ENCODE results near the gene C17orf58.
"Not testable (repeated sequence)": the region's sequence is repeated elsewhere in the genome, so short reads cannot be mapped to it uniquely, and the experiment has no call there.

The C17orf58 gene

DNA sequence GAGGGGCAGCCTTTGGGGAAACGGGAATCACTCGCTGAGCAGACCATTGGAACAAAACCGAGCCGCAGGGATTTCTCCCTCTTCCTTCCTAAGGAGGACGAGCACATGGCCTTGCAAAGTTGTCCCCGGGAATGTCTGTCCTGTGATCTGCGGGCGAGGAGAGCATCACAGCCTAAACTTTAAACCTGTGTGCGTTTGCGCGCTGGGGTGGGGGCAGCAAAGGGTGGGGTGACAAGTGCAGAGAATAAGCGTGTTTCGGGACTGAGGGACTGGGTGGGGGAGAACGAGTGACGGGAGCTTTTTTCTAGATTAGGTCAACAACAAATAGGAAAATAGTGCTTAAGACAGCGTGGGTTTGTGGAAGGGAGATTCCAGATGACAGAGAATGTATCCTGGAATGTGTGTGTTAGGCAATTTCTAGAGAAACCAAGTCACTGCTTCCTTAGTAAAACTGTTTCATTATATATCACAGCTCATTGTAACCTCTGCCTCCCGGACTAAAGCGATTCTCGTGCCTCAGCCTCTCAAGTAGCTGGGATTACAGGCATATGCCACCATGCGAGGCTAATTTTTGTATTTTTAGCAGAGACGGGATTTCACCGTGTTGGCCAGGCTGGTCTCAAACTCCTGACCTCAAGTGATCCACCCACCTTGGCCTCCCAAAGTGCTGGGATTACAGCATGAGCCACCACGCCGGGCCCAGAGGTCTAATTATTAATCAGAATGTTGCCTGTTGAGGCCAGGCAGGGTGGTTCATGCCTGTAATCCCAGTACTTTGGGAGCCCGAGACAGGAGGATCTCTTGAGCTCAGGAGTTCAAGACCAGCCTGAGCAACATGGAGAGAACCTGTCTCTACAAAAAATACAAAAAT, at the start of gene C17orf58:
TSS of gene C17orf58 (minus strand) at position 169 of the 871 bp plus-strand sequence. CDS start 271 bp downstream, outside the sequence.
- not testable (repeated sequence) for DNase-seq (ENCODE audit: low read depth, low spot score)

GRCh38 chr17:68036304-68037147, 40.3 kb upstream of the C17orf58 start:
- DNase-seq (ENCODE audit: low read depth, low spot score): no peak

GRCh38 chr17:68035523-68036303, 39.4 kb upstream of the C17orf58 start, which contains the start of gene KPNA2:
Gene KPNA2, plus strand, starts transcription at chr17:68035735. Its CDS starts 1,398 bp downstream, at chr17:68037133.
- DNase-seq (ENCODE audit: low read depth, low spot score): peak; percentile 72

DNA sequence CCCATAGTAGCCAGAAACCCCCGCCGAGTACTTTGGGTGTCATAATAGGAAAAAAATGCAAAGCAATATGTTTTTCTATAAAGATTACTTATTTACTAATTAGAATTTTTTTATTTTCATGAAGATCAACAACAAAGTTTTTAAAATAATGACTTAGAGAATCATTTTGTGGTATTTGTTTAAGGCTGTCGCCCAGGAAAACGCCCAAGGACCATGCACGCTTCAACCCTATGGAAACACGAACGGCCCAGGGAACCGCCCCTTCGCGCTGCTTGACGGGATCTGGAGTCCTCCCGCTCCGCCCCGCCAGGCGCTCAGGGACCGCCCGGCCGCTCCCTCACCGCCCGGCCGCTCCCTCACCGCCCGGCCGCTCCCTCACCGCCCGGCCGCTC, 38.9 kb upstream of the C17orf58 start:
- peak; percentile 79 for DNase-seq (ENCODE audit: low read depth, low spot score)

- no peak for DNase-seq (ENCODE audit: low read depth, low spot score)
Observed at GRCh38 chr17:68034452-68034776, 38.1 kb upstream of the C17orf58 start.

GRCh38 chr17:68033636-68034451, 37.6 kb upstream of the C17orf58 start:
- no peak for DNase-seq (ENCODE audit: low read depth, low spot score)

DNA sequence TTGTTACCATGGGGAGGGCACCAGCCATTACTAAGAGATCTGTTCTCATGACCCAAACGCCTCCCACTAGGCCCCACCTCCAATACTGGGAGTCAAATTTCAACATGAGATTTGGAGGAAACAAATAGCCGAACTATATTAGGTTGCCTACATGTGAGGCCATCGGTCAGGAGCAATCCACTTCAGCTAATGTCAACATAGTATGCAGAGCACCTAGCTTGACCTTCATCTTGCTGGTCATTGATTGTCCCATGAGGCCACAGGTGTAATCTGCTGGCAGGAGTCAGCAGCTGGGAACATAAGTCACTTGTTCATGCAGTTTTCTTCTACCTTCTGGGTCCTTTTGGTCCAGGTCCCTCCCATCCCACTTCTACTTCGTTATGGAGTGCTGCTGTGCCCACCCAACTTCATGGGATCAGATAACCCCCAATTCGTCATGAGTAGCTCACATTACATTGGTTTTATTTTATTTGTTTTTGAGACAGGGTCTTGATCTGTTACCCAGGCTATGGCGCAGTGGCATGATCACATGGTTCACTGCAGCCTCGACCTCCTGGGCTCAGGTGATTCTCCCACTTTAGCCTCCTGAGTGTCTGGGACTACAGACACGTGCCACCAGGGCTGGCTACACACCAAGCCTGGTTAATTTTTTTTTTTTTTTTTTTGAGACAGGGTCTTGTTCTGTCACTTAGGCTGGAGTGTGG, 33.4 kb upstream of the C17orf58 start:
- DNase-seq (ENCODE audit: low read depth, low spot score): no peak

DNA sequence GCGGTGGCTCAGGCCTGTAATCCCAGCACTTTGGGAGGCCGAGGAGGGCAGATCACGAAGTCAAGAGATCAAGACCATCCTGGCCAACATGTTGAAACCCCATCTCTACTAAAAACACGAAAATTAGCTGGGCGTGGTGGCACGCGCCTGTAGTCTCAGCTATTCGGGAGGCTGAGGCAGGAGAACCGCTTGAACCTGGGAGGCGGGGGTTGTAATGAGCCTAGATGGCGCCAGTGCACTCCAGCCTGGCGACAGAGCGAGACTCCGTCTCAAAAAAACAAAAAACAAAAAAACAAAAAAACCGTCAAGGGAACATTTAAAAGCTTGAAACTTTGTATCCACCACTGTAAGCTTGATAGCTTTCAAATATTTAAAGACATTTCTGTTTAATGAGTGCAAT, 26.3 kb upstream of the C17orf58 start:
- DNase-seq (ENCODE audit: low read depth, low spot score): not testable (repeated sequence)

DNA sequence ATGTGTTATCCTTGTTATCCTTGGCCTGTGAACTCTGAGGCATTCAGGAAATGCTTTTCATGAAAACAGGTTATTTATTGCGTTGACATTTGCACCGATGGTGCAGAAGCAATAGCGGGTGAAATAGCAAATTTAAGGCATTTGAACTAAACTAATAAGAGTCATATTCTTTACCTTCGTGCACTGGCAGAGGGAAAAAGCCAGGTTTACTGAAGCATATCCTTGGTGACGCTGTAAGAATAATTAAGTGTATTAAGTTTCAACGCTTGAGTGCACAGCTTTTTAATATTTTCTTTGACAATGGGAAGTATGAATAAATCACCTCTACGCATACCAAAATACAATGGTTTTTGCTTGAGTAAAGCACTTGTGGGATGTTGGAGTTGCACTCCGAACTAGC, 25.7 kb upstream of the C17orf58 start:
- DNase-seq (ENCODE audit: low read depth, low spot score): no peak

DNA sequence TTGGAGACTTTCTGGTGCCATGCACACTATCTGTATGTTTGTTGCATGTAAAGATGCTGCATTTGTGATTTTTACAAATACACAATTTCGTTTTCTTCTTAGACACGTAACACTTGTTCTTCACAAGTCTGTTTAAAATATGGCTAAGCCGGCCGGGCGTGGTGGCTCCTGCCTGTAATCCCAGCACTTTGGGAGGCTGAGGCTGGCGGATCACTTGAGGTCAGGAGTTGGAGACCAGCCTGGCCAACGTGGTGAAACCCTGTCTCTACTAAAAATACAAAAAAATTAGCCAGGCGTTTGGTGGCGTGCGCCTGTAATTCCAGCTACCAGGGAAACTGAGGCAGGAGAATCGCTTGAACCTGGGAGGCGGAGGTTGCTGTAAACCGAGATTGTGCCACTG, 24.5 kb upstream of the C17orf58 start:
- not testable (repeated sequence) for DNase-seq (ENCODE audit: low read depth, low spot score)

DNA sequence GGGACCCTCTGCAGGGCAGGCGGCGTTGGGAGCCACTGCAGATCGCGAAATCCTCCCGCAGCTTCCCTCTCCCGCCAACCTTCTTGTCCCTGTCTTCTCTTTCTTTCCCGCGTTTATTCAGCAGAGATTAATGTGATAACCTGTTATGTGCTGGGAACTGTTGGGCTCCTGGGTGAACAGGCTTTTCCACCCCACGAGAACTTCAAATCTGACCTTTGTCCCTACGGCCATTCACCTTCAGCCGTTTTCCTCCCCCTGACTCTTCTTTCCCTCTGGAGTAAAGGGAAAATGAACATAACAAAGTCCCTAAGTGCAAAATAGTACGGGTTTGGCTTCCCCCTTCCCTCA, 24.1 kb upstream of the C17orf58 start:
- DNase-seq (ENCODE audit: low read depth, low spot score): no peak

GRCh38 chr17:68019675-68020408, 23.6 kb upstream of the C17orf58 start:
- DNase-seq (ENCODE audit: low read depth, low spot score): peak; percentile 95

DNA sequence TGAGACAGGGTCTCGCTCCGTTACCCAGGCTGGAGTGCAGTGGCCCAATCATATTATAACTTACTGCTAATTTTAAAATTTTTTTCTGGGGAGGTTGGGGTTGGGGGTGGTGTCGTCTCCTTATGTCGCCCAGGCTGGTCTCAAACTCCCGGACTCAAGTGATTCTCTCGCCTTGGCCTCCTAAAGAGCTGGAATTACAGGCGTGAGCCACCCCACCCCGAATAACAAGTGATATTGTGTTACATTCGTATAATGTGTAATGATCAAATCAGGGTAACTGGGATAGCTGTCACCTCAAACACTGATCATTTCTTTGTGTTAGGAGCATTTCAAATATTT, 23.0 kb upstream of the C17orf58 start:
- no peak for DNase-seq (ENCODE audit: low read depth, low spot score)

- DNase-seq (ENCODE audit: low read depth, low spot score): not testable (repeated sequence)
Observed at GRCh38 chr17:68018493-68018892, 22.2 kb upstream of the C17orf58 start.

DNA sequence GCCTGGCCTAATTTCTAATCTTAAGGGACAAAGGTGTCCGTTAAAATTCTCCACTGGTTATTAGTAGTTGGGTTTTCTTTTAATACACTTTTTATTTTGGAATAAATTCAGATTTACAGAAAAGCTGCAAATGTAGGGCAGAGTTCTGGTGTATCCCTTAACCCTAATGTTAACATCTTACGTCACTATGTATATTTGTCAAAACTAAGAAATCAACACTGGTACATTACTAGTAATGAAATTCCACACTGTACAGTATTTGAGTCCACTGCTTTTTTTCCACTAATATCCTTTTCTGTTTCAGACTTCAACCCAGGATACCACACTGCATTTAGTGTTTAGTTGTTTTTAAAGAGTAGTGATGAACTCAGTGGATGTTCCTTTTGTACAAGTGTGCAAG, 20.6 kb upstream of the C17orf58 start:
- DNase-seq (ENCODE audit: low read depth, low spot score): no peak

- DNase-seq (ENCODE audit: low read depth, low spot score): no peak
Observed at GRCh38 chr17:68015081-68015723, 18.9 kb upstream of the C17orf58 start.

- DNase-seq (ENCODE audit: low read depth, low spot score): no peak
Observed at GRCh38 chr17:68013385-68013784, 17.1 kb upstream of the C17orf58 start.

DNA sequence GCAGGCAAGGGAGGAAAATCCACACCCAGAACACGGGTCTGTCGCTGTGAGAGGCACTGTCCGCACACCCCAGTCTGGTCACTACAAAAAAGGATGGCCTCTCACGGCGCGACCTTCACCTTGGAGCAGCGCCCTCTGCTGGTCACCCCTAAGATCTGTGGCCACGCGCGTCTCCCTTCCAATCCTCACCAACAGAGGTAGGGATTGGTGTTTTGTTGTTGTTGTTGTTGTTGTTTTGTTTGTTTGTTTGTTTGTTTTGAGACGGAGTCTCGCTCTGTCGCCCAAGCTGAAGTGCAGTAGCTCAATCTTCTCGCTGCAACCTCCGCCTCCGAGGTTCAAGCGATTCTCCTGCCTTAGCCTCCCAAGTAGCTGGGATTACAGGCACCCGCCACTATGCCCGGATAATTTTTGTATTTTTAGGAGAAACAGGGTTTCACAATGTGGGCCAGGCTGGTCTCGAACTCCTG, 15.0 kb upstream of the C17orf58 start:
- DNase-seq (ENCODE audit: low read depth, low spot score): no peak

DNA sequence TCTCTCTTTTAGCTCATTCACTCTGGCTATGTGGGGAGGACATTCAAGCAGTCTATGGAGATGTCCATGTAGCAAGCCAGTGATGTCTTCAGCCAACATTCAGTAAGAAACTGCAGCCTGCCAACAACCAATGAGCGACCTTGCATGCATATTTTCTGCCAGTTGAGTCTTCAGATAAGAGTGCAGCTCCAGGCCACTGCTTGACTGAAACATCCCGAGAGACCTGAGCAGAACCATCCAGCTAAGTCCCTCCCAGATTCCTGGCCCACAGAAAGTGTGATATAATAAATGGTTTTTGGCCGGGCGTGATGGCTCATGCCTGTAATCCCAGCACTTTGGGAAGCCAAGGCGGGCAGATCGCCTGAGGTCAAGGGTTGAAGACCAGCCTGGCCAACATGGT, 10.5 kb upstream of the C17orf58 start:
- DNase-seq (ENCODE audit: low read depth, low spot score): no peak

Data from activated naive CD8-positive, alpha-beta T cell treated with anti-CD3 and anti-CD28 coated beads, Interleukin-2, amount 50 U/mL, for 16 hours (primary cell).